Heart right ventricle (tissue), 16 donors: Measurements from ENCODE around the gene DHRSX. TPM values are rescaled to one million over a fixed set of nuclear protein-coding genes. Genes with fewer than 3 reads are reported as not detected.

ENCODE experiments used
- ATAC-seq, 8 donors: fragments of 200-7000 bp; cut with Tn5 transposase; one replicate each; pipeline ENCODE4 v1.9.1; 2020; ENCODE audit warnings: mild to moderate bottlenecking in 8 of 8, moderate library complexity in 8 of 8, moderate number of reproducible peaks in 1 of 8
- DNase-seq, 2 donors: peaks; one replicate each; pipeline ENCODE4 v3.0.0-alpha.2; 2020
- H3K27ac ChIP-seq, 10 donors: fragments of 200-600 bp; sonication (generic) in 2 of 10; one replicate each; pipeline versions ENCODE4 v1.5.0 to v1.8.0; 2020 to 2022; ENCODE audit warnings: mild to moderate bottlenecking in 3 of 10
- H3K27me3 ChIP-seq, 7 donors: fragments of 200-600 bp; one replicate each; pipeline ENCODE4 v1.8.0; 2021 to 2022; ENCODE audit warnings: mild to moderate bottlenecking in 2 of 7
- H3K36me3 ChIP-seq, 9 donors: fragments of 200-600 bp; sonication (generic) in 1 of 9; one replicate each; pipeline versions ENCODE4 v1.5.0 to v1.8.0; 2020 to 2022; ENCODE audit warnings: mild to moderate bottlenecking in 2 of 9
- H3K4me1 ChIP-seq, 9 donors: fragments of 200-600 bp; sonication (generic) in 1 of 9; one replicate each; pipeline versions ENCODE4 v1.5.0 to v1.8.0; 2020 to 2022; ENCODE audit warnings: mild to moderate bottlenecking in 4 of 9
- H3K4me3 ChIP-seq, 10 donors: fragments of 200-600 bp; sonication (generic) in 2 of 10; one replicate each; pipeline versions ENCODE4 v1.5.0 to v1.8.0; 2020 to 2022; ENCODE audit warnings: mild to moderate bottlenecking in 7 of 10, moderate library complexity in 2 of 10
- H3K9me3 ChIP-seq, 11 donors: fragments of 200-600 bp in 10 of 11; sonication (generic) in 2 of 11; one replicate each; pipeline versions ENCODE4 v1.5.0 to v1.8.0; 2013 to 2022; ENCODE audit warnings: mild to moderate bottlenecking in 2 of 11, control low read depth in 1 of 11, moderate library complexity in 1 of 11
- CTCF ChIP-seq, 9 donors: fragments of 200-600 bp; sonication (generic) in 2 of 9; IDR thresholded peaks; one replicate each; pipeline versions ENCODE4 v1.5.0 to v1.8.0; 2021 to 2022; ENCODE audit warnings: antibody characterized with exemption in 9 of 9, mild to moderate bottlenecking in 5 of 9, moderate library complexity in 1 of 9
- WGBS, 2 donors: extraction: QIAGEN DNeasy Blood & Tissue Kit; methylation state at CpG; one replicate each; pipeline ENCODE4 v1.1.7; 2013; ENCODE audit warnings: inconsistent platforms in 1 of 2; 5-methylcytosine and 5-hydroxymethylcytosine counted together
- intact Hi-C, 10 donors: fragments of 100-400 bp; cut with DNase I; formaldehyde crosslinking; loops; one replicate each; pipeline versions ENCODE4 v1.11.1 to v1.14.2; 2022
- polyA plus RNA-seq, 2 donors: library from polyadenylated mRNA; stranded (reverse); fragments of 200-250 nt; gene quantifications; one replicate each; pipeline ENCODE4 v1.2.3, GENCODE V29; 2013
- total RNA-seq, 10 donors: library from RNA; stranded (reverse); fragmentation: NEBNext Ultra II Directional in 3 of 10; extraction: Animal tissue kit (Norgen Biotek cat#: 25700) in 3 of 10; gene quantifications; one replicate each; pipeline versions ENCODE4 v1.2.1 to v1.2.4, GENCODE V29; 2021 to 2023
- donor health status: Arrhythmogenic right ventricular cardiomyopathy.
- donor health status: ischemic (EF 13 %, LVEDD 7.1; RV severe dilation, severe dysfunction).
- donor health status: healthy with polysubstance abuse.
- donor health status: DM: no; HTN: yes; CAD: no.
- donor health status: DM: no; HTN: no; CAD: no.
- donor health status: ischemic (EF 25% LVEDD 6.9; RV normal size, moderate dysfunction).
- donor health status: ischemic (EF 25% LVEDD 5.7; RV mildly dilated, moderate dysfunction).
- donor health status: healthy.
- donor health status: DM: yes; HTN: yes; CAD: no.
- donor health status: Ischemic cardiomyopathy.
- donor health status: ischemic (EF 35%, LVEDD 5.7; RV mildly dilated, moderate dysfunction).
- donor health status: nonischemic (EF 11% LVEDD 7.7; RV severe dilation, severe dysfunction).
- donor health status: DM: yes; HTN: yes; CAD: no.
- donor health status: PGD.
- donor health status: ischemic (EF 29% LVEDD 5.4; RV normal size, mild dysfunction).
- donor health status: nonischemic (EF 23%, LVEDD 6.1; RV moderate dilation, normal function).

DHRSX gene
- total and polyA plus RNA-seq, 12 donors = 13.8 to 35.9 (median 26.2) TPM

GRCh38 chrX:2318371-2318770, 182.4 kb downstream of the DHRSX start:
- no peak for TF ChIP-seq CTCF (IDR thresholded peaks at IDR 0.05)
- no peak for ATAC-seq
- H3K27ac ChIP-seq = no peak overlapping the region
- intact Hi-C loops = no loop called here
- H3K27me3 ChIP-seq = no peaks in the 10 kb centered on the region
- H3K36me3 ChIP-seq = no peaks in the 10 kb centered on the region
- peaks cover 0 to 14% (median 0%) of the 10 kb centered on the region in 9 donors for H3K4me1 ChIP-seq
- peaks cover 0 to 9% (median 0%) of the 10 kb centered on the region in 11 donors for H3K9me3 ChIP-seq
- no peak overlapping the region for H3K4me3 ChIP-seq
- no peak for DNase-seq
- 87 to 92% methylated on average over 10 of the region's 10 CpGs for WGBS, 2 donors

- H3K36me3 ChIP-seq = no peaks in the 10 kb centered on the region
- no peak for TF ChIP-seq CTCF (IDR thresholded peaks at IDR 0.05)
- ATAC-seq = no peak
- no peaks in the 10 kb centered on the region for H3K27me3 ChIP-seq
- peaks cover 0 to 9% (median 0%) of the 10 kb centered on the region in 11 donors for H3K9me3 ChIP-seq
- DNase-seq = no peak
- H3K4me3 ChIP-seq = no peak overlapping the region
- no peak overlapping the region for H3K27ac ChIP-seq
- WGBS, 2 donors = 84 to 95% methylated on average over 8 of the region's 8 CpGs
- intact Hi-C loops = no loop called here
- peaks cover 0 to 14% (median 0%) of the 10 kb centered on the region in 9 donors for H3K4me1 ChIP-seq
Measured at GRCh38 chrX:2317527-2318055, 183.2 kb downstream of the DHRSX start.

- H3K4me1 ChIP-seq = peaks cover 0 to 11% (median 0%) of the 10 kb centered on the region in 9 donors
- ATAC-seq (no peak), DNase-seq (no peak)
- intact Hi-C loops = no loop called here
- H3K9me3 ChIP-seq = peaks cover 0 to 13% (median 0%) of the 10 kb centered on the region in 11 donors
- no peaks in the 10 kb centered on the region for H3K36me3 ChIP-seq
- TF ChIP-seq CTCF (IDR thresholded peaks at IDR 0.05) = no peak
- 36 to 49% methylated on average over 4 of the region's 4 CpGs for WGBS, 2 donors
- H3K4me3 ChIP-seq = no peak overlapping the region
- H3K27me3 ChIP-seq = no peaks in the 10 kb centered on the region
- H3K27ac ChIP-seq = no peak overlapping the region
Measured at GRCh38 chrX:2316534-2316933, 184.2 kb downstream of the DHRSX start.

GRCh38 chrX:2315434-2315833, 185.3 kb downstream of the DHRSX start:
- WGBS, 2 donors = 93 to 97% methylated on average over 5 of the region's 5 CpGs
- Histone ChIP-seq H3K36me3 (no peaks in the 10 kb centered on the region), H3K27ac (no peak overlapping the region)

More at GRCh38 chrX:2315434-2315833, 185.3 kb downstream of the DHRSX start:
- peaks cover 0 to 13% (median 0%) of the 10 kb centered on the region in 11 donors for H3K9me3 ChIP-seq
- DNase-seq = no peak
- H3K27me3 ChIP-seq = no peaks in the 10 kb centered on the region
- H3K4me3 ChIP-seq = no peak overlapping the region
- ATAC-seq = no peak
- peaks cover 0 to 7% (median 0%) of the 10 kb centered on the region in 9 donors for H3K4me1 ChIP-seq
- TF ChIP-seq CTCF (IDR thresholded peaks at IDR 0.05) = no peak
- intact Hi-C loops = no loop called here
